GM23338 (cell line): Measurements from ENCODE around the gene CYFIP2.

Experiments
- EZH2 ChIP-seq: fragments of 200-600 bp; sonication (generic); IDR thresholded peaks from one replicate; pipeline ENCODE4 v1.8.0; 2017; ENCODE audit warnings: antibody characterized with exemption, mild to moderate bottlenecking, low read depth; ENCODE audit not compliant: unreplicated experiment
- TF ChIP-seq, protein P1 (sequence below), 2 experiments: fragments of 200-600 bp in 1 of 2; sonication (generic) in 1 of 2; conservative IDR thresholded peaks; 2 replicates each; pipeline versions ENCODE4 v1.5.1 to v1.6.1; 2016 to 2017; ENCODE audit warnings: antibody characterized with exemption in 2 of 2, low read depth in 2 of 2, mild to moderate bottlenecking in 2 of 2, moderate library complexity in 1 of 2

DNA sequence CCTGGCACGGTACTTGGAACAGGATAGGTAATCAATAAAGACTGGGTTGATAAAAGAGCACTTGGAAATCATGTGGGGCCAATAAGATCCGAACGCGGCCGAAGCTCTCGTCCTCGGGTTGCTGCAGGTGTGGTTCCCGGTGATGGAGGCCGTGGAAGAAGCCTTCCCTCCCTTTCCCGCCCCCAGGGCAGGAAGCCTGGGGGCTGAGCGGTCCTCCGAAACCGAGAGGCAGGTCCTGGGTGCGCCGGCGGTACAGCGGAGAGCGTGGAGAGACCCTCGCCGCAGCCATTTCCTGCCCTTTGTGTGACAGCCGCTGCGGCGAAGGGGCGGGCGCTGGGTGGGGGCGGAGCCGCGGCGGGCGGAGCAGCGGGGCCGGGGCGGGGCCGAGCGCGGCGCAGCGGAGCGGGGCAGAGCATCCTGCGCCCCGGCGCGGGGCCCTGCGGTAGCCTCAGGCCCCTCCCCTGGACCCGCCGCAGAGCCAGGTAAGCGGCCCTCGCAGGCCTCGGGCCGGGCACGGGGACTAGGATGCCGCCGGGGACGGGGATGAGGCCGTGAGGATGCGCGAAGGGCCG, at the start of gene CYFIP2:
- TF ChIP-seq, protein P1, sequence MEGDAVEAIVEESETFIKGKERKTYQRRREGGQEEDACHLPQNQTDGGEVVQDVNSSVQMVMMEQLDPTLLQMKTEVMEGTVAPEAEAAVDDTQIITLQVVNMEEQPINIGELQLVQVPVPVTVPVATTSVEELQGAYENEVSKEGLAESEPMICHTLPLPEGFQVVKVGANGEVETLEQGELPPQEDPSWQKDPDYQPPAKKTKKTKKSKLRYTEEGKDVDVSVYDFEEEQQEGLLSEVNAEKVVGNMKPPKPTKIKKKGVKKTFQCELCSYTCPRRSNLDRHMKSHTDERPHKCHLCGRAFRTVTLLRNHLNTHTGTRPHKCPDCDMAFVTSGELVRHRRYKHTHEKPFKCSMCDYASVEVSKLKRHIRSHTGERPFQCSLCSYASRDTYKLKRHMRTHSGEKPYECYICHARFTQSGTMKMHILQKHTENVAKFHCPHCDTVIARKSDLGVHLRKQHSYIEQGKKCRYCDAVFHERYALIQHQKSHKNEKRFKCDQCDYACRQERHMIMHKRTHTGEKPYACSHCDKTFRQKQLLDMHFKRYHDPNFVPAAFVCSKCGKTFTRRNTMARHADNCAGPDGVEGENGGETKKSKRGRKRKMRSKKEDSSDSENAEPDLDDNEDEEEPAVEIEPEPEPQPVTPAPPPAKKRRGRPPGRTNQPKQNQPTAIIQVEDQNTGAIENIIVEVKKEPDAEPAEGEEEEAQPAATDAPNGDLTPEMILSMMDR (conservative IDR thresholded peaks at IDR 0.05; ENCODE audit: low read depth in 2 of 2) = no peak
- no peak for TF ChIP-seq EZH2
